NOMO-1 treated with DMSO at 0.1 percent for 48 hours (cell line): ENCODE measurements around the gene COMMD1.
"Not testable (repeated sequence)": the region's sequence is repeated elsewhere in the genome, so short reads cannot be mapped to it uniquely, and the experiment has no call there.

Experiments used
- DNase-seq: peaks from one replicate; lab custom pipeline; 2025; ENCODE audit not compliant: unreplicated experiment; lab: John Stamatoyannopoulos, UW

The COMMD1 gene

DNA sequence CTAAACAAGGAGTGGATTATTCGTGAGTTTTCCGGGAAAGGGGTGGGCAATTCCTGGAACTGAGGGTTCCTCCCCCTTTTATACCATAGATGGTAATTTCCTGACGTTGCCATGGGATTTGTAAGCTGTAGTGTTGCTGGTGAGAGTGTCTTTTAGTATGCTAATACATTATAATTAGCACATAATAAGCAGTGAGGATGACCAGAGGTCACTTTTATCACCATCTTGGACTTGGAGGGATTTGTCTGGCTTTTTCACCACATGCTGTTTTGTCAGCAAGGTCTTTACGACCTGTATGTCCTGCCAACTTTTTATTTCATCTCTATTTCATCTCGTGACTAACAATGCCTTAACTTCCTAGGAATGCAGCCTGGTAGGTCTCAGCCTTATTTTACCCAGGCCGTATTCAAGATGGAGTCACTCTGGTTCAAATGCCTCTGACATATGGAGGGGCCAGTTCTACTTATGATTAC, 165.7 kb downstream of the COMMD1 start:
- no peak for DNase-seq

DNA sequence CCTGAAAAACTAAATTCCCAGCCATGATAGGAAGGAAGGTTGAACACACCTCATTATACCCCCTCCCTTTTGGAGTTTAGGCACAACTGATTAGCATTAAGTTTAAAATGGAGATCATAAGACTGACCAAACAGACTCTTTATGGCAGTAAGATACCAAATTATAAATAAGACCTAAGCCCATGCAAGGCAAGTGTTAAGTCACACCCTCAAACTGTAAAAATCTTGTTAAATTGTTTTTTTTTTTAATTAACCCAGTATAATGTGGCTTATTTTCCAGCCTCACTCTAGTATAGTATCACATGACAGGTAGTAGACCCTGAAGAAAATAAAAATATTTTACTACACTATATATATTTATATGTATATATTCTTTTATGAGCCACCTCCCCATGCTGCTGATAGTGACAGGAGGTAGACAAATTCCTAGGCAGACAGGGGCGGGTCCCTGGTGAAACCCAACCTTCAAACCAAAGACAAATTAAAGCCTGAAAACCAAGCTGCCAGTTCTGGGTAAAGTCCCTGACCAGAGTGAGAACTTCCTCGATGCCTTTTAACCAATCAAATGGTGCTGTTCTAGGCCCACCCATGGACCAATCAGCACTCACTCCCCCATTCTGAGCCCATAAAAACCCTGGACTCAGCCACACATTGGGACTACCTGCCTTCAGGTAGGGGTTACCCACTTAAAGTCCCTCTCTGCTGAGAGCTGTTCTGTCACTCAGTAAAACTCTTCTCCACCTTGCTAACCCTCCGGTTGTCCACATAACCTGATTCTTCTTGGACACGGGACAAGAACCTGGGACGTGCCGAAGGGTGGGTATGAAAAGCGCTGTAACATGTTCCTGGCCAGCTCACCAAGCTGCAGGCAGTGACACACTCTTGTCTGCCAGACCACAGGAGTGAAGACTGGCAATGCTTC, 166.5 kb downstream of the COMMD1 start:
- DNase-seq = no peak

- DNase-seq = no peak
Observed at GRCh38 chr2:62074233-62074632, 168.8 kb downstream of the COMMD1 start.

DNA sequence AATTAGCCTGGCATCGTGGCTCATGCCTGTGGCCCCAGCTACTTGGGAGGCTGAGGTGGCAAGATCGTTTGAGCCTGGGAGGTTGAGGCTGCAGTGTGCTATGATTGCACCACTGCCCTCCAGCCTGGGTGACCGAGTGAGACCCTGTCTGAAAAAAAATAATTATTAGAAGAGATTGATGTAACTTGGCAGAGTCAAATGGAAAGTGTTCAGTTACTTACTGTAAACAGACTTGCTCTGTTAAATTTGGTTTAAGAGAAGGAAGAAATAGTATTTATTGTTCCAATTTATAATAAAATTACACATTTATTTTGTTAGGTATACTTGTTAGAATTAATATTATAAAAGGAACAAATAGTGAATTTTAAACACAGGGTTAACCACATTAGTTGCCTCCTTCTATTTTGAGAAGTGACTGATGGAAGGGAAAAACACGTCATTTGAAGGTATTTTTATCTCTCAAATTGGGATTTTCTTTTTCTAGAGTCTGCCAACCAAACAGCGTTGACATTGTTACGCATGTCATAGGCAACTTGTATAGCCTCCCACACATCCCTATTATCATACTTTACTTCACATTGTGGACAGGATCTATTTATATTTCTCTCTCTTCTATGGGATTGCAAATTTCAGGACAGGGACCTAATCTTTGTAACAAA, 171.6 kb downstream of the COMMD1 start:
- no peak for DNase-seq

GRCh38 chr2:62084801-62085200, 179.3 kb downstream of the COMMD1 start:
- DNase-seq = no peak

GRCh38 chr2:62089658-62090057, 184.2 kb downstream of the COMMD1 start:
- DNase-seq = no peak

GRCh38 chr2:62091471-62091870, 186.0 kb downstream of the COMMD1 start:
- no peak for DNase-seq

DNA sequence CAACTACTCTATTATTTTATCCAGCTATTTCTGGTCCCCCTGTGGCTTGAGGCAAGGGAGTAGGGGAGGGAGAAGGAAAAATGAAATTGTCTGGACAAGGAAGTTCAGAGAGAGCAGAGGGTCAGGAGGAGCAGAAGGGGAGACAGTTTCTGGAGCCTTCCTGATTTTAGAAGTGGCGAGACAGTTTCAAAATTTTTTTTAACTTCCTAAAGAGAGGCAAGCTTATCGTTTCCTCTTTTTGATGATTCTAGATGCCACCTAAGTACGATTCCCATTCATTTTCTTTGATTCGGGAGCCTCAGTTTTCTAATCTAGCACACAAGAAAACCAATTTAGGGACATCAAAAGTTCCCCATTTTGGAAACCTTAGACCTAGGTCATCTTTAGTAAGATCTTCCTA, 193.6 kb downstream of the COMMD1 start:
- peak; percentile 39 for DNase-seq

DNA sequence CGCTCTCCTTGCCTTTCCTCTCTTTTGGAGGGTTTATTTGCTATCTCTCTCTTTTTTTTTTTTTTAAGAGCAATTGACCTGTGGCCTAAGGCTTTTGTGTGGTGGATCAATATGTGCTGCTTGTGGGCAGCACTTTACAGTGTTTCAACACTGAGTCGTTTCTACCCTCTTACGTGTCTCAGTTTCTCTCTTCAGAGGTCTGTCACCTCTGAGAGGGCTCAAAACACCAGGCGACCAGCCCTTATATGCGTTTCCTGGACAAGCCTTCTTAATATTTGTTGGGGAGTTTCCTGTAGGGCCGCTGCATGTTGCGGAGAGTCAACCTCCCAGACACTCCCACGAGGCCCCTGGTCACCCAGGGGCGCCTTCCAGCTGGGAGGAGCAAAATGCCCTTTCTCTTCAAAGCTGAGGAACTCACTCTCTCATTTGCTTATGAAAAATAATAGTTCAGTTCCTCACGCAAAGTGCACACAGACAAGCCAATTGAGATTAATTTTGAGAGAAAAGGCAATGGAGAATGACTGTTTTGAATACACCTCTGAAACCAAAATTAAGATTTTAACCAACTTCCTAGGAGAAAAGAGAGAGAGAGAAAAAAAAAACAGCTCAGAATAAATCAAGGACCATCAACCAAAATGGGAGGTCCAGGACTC, 194.2 kb downstream of the COMMD1 start:
- DNase-seq = no peak

- no peak for DNase-seq
Observed at GRCh38 chr2:62101886-62102285, 196.4 kb downstream of the COMMD1 start.

DNA sequence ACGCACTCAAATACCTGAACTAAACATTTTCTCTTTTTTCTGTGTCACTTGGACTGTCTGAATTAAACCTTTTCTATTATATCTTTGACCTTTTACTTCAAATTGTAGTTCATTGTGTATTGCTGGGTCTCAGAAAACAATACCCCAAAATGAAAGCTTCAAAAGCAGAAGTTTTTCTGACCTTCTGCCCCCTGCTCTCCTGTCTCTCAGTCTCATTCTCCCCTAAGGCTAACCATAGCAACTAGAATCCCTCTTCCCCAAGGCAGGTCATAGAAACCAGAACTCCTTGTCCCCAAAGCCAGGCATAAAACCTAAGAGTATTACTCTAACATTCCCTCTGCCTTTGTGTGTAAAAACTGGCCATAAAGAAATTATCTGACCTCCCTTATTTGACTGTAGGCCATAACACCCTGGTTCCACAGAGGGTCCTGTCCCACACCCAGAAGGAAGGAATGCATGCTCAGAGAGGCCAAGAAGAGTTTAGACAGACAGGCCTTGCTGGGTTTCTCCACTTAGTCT, 197.0 kb downstream of the COMMD1 start:
- DNase-seq = no peak

GRCh38 chr2:62109554-62109953, 204.1 kb downstream of the COMMD1 start:
- no peak for DNase-seq

DNA sequence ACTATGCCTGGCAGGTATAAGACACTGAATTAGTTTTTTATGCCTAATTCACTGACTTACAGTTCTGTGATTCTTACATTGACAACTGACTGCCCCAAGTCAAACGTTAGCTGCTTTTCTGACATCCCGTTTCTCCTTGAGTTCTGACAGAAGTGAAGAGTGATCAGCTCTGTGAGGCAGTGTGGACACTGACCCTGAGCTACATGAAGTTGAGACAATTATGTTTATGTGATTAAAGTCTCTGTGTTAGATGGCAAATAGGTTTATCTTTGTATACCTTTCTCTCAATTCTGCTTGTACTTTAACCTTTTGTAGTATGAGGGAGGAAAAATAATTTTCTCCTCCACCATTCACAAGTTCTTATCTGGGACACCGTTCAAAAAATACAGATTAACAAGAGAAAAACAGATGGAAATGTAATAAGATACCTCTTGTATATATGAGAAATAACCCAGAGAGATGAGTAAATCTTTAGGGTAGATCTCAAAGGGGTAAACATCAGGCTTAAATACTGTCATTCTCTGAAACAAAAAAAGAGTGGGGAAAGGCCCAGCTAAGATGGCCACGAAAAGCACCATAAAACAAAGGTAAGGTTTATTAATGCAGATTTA, 205.0 kb downstream of the COMMD1 start:
- DNase-seq = no peak

DNA sequence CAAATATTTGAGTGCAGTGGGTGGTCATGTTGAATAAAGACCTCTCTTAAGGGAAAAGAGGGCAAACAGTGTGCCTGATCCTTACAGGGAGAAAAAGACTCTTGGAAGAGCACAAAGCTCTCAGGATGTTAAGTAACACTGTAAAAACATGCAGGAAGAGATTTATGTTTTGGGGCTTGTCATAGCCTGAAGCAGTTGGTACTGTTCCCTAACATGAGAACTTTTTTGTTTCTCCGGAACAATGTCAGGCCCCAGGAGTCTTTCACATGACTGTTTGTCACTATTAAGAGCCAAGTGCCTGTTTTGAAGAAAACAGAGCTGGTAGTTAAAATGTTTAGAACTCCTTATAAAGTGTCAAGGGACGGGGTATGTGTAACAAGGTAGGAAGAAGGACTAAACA, 206.7 kb downstream of the COMMD1 start:
- no peak for DNase-seq

DNA sequence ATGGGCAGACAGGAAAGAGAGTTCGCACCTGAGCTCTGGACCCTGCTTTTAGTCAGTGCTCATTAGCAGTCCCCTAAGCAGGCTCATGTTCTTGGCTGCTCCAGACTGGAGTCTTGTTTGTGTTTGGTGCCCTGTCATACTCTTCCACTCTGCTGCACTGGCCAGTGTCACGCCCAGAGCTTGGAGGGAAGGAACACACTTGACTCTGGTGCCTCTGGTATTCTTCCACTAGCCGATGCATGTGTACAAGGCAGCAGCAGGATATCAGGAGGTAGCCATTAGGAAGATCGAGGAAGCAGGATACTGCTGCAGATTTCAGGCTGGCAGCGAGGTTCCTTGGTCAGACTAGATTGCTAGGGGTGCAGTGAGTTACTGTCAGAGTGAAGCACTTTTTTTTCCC, 209.1 kb downstream of the COMMD1 start:
- no peak for DNase-seq

GRCh38 chr2:62116983-62117382, 211.5 kb downstream of the COMMD1 start:
- DNase-seq = no peak

DNA sequence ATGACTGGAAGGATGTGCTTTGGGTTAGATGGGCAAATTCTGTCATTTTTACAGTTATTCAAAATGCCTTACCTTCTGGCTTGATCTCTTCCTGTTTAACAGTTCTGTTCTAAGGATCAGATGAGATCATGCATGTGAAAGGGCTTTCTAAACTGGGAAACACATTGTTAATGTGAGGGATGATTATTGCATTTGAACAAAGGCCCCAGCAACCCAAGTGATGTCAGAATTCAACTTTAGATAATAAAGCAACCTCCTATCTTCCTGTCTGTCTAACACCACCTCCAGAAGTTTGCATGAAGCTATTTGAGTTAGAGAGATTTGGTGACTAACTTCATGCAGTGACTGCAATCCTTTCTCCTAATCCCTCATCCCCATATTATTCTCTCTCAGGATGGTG, 212.7 kb downstream of the COMMD1 start:
- DNase-seq = no peak

- peak; percentile 80 for DNase-seq
Observed at GRCh38 chr2:62119311-62119974, 214.0 kb downstream of the COMMD1 start.

DNA sequence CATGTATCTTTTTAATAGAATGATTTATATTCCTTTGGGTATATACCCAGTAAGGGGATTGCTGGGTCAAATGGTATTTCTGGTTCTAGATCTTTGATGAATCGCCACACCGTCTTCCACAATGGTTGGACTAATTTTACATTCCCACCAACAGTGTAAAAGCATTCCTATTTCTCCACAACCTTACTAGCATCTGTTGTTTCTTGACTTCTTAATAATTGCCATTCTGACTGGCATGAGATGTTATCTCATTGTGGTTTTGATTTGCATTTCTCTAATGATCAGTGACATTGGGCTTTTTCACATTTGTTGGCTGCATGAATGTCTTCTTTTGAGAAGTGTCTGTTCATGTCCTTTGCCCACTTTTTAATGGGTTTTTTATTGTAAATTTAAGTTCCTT, 220.8 kb downstream of the COMMD1 start:
- DNase-seq = not testable (repeated sequence)

GRCh38 chr2:62133320-62133823, 227.9 kb downstream of the COMMD1 start:
- DNase-seq = no peak
